ENCODE results near the gene YPEL1.
"Not testable (repeated sequence)": the region's sequence is repeated elsewhere in the genome, so short reads cannot be mapped to it uniquely, and the experiment has no call there.

Gene YPEL1

DNA sequence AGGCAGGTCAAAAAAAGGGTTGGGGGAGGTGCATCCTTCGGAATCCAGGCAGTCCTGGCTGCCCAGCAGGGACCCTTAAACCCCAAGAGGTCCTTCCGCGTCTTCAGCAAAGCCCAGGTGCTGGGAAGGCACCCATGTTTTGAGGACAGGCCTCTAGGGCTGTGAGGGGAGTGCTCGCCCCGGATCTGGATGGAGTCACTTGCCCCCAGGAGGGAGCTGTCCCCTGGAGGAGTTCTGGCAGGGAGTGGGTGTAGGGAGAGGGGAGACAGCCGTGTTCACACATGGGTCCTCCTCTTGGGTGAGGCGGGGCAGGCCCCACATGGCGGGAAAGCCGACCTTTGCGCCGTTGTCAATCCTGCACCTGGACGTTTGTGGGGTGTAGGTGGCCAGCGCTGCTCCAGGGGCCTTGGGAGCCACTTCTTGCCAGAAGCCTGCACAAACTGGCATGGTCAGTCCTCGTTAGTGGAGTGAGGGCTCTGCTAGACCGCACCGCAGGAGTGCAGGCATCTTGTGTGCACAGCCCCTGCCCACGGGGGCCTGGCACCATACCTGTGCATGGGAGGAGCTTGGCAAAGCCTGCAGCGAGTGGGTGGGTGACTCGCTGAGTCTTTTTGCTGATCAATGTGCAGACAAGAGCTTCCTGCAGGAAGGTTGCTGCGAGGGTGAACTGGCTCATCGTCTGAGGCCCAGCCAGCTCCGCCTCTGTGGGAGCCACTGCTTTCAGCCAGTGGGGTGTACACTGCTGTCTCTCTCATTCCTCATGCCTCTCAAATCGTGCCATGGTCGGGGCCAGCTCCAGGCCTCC, 53.8 kb downstream of the YPEL1 start:
- no peak for DNase-seq

GRCh38 chr22:21680830-21681565, 54.6 kb downstream of the YPEL1 start:
- DNase-seq: no peak

GRCh38 chr22:21679383-21679782, 56.2 kb downstream of the YPEL1 start:
- no peak for DNase-seq

- not testable (repeated sequence) for DNase-seq
These were observed 56.8 kb downstream of the YPEL1 start for GRCh38 chr22:21678842-21679241.

GRCh38 chr22:21677606-21678443, 57.8 kb downstream of the YPEL1 start:
- DNase-seq: no peak

DNA sequence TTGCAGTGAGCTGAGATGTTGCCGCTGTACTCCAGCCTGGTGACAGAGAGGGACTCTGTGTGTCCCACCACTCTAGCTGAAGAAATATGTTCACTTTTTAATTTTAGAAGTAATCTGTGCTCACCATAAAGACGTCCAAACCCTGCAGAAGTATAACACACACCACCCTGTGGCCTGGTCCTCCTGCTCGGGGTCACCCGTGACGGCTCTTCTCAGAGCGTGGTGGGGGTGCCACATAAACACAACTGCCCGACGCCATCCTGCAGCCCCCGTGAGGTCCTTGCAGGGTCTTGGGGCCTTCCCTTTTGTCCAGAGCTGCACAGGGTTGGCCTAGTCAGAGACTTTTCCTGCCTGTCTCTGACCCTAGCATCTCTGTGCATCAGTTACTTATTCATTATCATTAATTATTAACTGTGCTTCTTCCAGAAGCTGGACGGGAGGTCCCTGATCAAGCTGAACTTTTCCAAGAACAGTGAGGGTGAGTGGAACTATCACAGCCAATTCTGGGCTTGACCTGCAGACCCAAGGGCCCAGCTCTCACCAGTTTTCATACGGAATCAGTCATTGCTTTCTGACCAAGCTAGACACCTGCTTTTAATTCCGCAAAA, 60.9 kb downstream of the YPEL1 start:
- no peak for DNase-seq

DNA sequence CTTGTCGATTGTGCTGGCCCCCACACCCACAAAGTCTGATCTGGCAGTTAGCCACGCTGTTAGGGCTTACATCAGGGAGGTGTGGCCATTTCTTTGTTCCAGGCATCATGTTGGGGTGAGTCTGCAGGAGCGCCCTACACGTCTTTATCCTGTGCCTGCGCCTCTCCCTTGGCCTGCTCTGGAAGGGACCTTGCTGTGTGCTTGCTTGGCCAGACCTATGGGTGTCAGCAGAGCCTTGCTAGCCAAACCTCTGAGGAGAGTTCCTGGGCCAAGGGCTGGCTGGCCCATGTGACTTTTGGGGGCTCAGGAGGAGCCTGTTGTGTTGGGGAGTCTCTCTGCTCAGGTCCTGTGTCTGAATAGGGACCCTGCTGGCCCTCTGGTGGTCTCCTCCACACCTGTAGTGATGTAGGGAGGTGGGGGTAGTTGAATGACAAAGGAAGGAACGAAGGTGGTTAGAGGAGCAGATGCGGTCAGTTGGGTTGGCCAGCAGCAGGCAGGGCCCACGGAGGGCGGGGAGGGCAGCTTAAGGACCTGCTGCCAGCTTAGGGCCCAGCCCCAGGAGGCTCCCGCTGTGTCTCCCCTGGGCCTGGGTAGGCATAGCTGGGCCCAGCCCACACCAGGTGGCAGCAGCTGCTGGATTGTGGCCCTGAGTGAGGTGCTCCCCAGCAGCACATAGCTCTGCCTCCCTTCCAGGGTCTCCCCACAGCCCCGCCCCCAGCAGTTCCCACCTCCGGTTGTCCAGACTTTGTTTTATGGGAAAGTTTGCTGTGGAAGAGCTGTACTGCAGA, 61.9 kb downstream of the YPEL1 start:
- DNase-seq: no peak

GRCh38 chr22:21672107-21672629, 63.4 kb downstream of the YPEL1 start:
- DNase-seq: no peak

- no peak for DNase-seq
These were observed 66.6 kb downstream of the YPEL1 start for GRCh38 chr22:21669026-21669425.

DNA sequence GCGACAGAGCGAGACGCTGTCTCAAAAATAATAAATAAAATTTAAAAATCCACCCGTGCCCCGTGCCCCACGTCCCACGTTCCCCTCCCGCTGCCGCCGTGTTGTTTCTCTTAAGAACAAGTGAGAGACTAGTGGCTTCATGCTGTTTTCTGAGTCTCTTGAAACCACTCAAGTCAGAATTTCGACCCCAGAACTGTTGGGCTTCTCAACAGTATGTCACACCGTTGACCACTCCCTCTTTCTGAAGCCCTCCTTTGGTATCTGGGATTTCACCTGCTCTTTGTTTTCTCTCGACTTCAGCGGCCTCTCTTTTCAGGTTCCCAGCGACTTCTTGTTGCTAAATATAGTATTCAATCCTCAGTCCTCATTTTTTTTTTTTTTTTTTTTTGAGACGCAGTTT, 68.8 kb downstream of the YPEL1 start:
- no peak for DNase-seq

- DNase-seq: no peak
These were observed 70.3 kb downstream of the YPEL1 start for GRCh38 chr22:21665047-21665851.

GRCh38 chr22:21663738-21664137, 71.9 kb downstream of the YPEL1 start:
- DNase-seq: no peak

- no peak for DNase-seq
These were observed 73.6 kb downstream of the YPEL1 start for GRCh38 chr22:21661991-21662390.

DNA sequence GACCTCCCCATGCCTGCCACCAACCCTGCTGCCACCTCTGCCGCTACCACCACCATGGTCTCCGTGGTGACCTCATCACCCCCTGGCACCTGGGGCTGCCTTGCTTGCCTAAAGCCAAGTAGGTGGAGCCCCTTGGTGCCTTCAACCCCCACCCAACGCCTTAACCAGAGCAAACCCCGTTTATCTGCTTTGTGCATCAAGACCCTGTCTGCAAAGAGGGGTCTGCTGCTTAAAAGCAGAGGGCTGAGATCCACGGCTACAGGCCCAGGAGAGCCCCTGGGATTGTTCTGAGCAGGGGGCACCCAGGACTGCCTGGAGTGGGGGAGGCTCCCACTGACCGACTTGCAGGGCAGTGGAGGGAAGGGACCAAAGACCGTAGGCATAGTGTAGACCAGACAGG, 74.7 kb downstream of the YPEL1 start:
- DNase-seq: no peak

DNA sequence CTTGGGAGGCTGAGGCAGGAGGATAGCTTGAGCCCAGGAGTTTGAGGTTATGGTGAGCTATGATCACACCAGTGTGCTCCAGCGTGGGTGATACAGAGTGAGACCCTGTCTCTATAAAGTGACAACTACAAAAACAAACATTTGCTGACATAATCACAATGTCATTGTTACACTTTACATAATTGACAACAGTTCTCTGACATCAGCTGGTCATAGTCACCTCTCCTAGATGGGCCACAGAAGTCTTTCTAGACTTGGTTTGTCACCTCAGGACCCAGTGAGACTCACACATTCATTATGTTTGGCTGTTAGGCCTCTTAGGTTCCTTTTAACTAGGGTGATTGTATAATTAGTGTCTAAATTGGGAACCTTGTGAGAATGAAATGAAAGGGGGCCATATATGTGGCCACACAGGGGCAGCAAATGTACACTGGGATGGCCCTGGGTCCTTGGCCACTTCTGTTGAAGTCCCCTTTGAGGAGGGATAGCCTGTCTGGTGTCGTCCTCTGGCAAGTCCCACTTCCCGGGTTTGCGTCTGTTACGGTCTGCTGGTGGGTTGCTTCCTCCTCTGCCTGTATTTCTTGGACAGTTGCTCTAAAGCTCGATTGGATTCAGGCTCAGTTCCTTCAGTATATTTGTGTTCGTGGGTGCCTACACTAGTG, 75.6 kb downstream of the YPEL1 start:
- DNase-seq: no peak

GRCh38 chr22:21657360-21658032, 78.1 kb downstream of the YPEL1 start:
- DNase-seq: no peak

DNA sequence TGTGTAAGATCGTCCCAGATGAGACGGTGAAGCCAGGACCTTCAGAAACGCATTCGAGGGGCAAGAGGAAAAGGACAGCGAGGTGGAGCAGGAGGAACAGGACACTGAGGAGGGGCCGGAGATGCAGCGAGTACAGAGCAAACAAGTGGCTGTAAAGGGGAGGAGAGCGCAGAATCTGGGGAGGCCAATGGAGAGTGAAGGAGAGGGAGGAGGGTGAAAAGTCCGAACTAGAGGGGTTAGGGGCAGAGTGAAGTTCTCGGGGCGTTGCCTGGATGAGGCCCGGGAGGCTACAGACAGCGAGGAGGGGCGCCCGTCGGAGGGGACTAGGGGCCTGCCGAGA, 78.6 kb downstream of the YPEL1 start:
- DNase-seq: no peak

- DNase-seq: no peak
These were observed 82.7 kb downstream of the YPEL1 start for GRCh38 chr22:21652547-21653545.

Data from DMS 273 treated with DMSO at 0.1 percent for 48 hours (cell line).